RWPE1 (cell line): ENCODE measurements around the gene GRID1.

Source experiments
- CTCF ChIA-PET: fragments of 350-600 bp; sonication (Branson Sonifier 250); formaldehyde crosslinking; extraction: SDS; loops from one replicate; lab custom pipeline; 2021; lab: Yijun Ruan, JAX
- POLR2A ChIA-PET: fragments of 400-600 bp; formaldehyde crosslinking; extraction: SDS; loops from one replicate; lab custom pipeline; 2020; ENCODE audit warnings: antibody characterized with exemption; ENCODE audit not compliant: low non-redundant PET; lab: Yijun Ruan, JAX
- DNase-seq: peaks from one replicate; pipeline ENCODE4 v3.0.0; 2012; ENCODE audit warnings: low spot score
- H3K27ac ChIP-seq: fragments of 450-650 bp; 2 replicates; pipeline ENCODE4 v1.5.1; 2017
- TF ChIP-seq, protein P1 (sequence below): fragments of 450-650 bp; conservative IDR thresholded peaks from 2 replicates; pipeline ENCODE4 v1.5.1; 2017; ENCODE audit warnings: low read depth, mild to moderate bottlenecking

GRID1 gene

DNA sequence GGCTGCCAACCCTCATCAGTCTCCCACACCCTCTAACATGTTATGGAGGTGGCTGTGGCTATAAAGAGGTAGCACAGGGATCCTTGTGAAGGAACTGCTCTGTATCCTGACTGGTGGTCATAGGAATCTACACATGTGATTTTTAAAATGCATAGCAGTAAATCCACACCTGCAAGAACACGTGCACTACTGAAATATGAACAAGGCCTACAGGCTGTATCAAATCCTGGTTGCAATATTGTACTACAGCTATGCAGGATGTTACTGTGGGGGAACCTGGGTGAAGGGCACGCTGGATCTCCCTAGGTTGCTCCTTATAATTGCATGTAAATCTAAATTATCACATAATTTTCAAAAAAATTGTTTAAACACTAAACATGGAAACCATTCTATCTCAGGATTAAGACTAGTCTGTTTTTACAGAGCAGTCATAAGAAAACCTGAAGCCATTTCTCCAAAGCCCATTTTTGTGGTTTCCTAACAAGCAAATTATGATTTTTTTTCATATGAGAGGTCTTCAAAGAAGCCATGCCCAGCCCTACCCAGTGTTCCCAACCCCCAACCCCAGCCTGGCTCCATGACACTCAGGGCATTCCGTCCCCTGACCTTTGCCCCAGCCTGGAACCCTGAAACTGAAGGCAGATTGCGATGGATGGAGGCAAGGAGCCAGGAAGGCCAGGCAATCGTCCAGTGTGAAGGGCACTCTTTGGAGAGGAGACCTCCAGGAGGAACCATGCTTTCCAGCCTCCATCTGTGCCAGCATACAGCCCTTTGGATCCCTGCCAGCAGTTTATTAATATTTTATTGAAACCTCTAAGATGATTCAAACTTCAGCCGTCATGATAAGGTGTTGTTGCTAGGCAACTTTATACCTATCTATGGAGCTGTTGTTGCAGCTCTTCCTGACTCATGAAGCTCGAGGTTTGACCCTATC lies 161.0 kb downstream of the GRID1 start:
- H3K27ac ChIP-seq = no peak overlapping the region
- TF ChIP-seq, protein P1, sequence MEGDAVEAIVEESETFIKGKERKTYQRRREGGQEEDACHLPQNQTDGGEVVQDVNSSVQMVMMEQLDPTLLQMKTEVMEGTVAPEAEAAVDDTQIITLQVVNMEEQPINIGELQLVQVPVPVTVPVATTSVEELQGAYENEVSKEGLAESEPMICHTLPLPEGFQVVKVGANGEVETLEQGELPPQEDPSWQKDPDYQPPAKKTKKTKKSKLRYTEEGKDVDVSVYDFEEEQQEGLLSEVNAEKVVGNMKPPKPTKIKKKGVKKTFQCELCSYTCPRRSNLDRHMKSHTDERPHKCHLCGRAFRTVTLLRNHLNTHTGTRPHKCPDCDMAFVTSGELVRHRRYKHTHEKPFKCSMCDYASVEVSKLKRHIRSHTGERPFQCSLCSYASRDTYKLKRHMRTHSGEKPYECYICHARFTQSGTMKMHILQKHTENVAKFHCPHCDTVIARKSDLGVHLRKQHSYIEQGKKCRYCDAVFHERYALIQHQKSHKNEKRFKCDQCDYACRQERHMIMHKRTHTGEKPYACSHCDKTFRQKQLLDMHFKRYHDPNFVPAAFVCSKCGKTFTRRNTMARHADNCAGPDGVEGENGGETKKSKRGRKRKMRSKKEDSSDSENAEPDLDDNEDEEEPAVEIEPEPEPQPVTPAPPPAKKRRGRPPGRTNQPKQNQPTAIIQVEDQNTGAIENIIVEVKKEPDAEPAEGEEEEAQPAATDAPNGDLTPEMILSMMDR = no peak
- ChIA-PET CTCF (interaction anchor here (0.6 kb wide), 1 partner anchor 835 kb away, joined by 4 read pairs; no protein-coding TSS in a partner anchor), POLR2A (no interaction called here)
- DNase-seq = no peak

DNA sequence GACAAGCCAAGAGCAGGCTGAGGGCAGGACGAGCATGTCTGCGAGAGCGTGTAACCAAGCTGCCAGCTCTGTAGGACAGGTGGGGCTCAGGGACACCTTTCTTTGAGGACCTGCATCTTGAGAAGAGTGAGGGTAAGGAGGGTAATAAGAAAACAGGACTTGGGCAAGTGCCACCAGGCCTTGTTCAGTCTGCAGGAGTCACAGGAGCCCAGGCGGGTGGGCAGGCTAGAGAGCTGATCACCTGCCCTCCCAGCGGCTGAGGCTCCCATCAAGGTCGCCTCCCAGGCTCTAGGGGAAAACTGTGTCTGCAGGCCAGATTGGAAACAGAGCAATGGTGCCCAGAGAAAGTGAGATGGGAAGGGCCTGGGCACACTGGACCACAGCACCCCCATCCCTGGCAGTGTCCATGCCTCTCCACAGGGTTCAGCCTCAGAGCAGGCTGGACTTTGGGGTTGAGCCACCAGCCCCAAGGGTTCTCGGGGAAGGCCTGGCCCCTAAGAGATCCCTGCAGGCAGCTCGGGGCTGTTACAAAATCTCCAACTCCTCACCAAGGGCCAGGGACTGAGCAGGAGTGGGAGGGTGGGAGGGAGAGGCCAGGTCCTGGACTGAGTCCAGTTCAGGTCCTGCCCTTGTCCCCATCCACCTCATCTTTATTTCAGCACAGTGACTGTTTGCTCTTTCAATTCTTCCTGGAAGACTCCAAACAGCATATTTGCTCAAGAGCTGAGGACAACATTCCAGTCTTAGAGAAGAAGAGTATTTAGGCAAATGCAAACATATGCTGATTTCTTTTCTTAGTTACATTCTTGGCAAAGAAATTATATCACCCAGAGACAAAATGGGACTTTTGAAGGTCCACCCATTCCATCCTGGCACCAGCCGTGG lies 161.9 kb downstream of the GRID1 start:
- no peak for DNase-seq
- TF ChIP-seq, protein P1 = no peak
- no peak overlapping the region for H3K27ac ChIP-seq
- CTCF ChIA-PET = interaction anchor here (0.6 to 0.7 kb wide), 2 partner anchors 172 to 836 kb away, joined by 3 to 4 read pairs; no protein-coding TSS in a partner anchor
- POLR2A ChIA-PET = no interaction called here

DNA sequence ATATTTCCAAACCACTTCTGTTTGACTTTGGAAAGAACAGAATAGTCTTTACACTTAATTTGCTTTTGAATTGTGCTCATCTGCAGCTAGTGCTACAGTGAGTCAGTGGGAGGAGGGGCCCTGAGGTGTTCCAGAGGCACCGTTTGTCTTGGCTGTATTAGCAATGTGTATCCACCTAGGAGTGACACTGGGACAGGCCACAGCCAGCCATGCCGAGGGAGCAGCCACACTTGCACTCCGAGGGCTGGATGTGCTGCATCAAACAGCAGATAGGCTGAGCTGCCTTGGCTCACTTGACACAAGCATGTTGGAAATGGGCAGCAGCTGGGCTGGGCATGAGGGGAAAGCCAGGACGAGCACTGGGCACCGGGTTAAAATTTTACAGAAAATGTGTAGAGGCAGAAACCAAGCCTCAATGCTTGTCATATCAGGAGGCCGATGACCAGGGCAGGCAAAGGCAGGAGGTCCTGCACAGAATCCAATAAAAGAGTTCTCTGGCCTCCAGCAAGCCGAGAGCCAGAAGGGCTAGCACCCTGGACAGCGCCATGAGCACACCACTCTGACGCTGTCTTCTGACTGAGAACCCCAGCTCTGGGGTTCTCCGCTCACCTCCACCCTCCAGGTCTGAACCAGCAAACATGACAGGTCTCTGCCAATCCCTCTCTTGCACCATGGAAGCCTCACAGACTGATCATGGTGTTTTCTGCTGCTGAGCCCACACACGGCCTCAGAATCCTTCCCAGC lies 163.3 kb downstream of the GRID1 start:
- H3K27ac ChIP-seq = no peak overlapping the region
- peak; percentile 38 for DNase-seq
- ChIA-PET POLR2A (no interaction called here), CTCF (interaction anchor here (0.6 to 0.7 kb wide), 2 partner anchors 173 to 1838 kb away, joined by 3 read pairs; no protein-coding TSS in a partner anchor)
- TF ChIP-seq, protein P1 = no peak

DNA sequence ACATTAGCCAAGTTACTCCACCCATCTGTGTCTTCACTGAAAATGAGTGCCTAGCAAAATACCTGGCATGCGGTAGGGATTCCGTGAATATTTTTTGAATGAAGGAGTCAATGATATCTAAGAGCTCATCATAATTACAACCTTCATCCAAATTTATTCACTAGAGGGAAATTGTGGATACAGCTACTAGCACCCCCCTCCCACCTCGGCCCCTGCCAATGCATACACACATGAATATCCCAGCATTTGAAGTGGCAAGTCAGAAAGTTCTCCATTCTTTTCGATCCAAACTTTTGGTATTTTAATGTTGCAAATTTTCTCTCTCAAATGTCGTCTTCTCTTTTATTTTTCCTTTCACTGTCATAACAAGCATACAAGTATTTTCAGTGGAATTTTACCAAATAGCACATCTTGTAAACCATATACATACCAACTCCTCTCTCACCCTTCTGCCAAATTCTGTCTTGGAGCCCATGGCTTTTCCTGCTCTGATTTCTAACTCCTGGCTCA lies 164.3 kb downstream of the GRID1 start:
- ChIA-PET POLR2A (no interaction called here), CTCF (no interaction called here)
- H3K27ac ChIP-seq = no peak overlapping the region
- TF ChIP-seq, protein P1 = no peak
- DNase-seq = no peak

DNA sequence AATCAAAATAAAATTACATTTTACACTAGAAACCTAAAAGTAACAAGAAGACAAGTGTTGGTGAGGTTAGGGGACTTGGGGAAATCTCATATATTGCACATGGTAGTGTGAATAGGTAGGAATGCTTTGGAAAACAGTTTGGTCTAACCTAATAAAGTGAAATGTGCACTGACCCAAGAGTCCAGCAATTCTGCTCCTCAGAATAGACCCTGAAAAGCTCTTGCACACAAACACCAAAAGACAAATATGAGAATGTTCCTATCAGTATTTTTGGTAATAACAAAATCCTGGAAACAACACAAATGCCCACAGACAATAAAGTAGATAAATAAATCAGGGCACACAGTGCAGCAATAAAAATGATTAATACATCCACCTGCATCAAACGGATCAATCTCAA lies 165.7 kb downstream of the GRID1 start:
- POLR2A ChIA-PET = no interaction called here
- no peak overlapping the region for H3K27ac ChIP-seq
- CTCF ChIA-PET = no interaction called here
- TF ChIP-seq, protein P1 = no peak
- no peak for DNase-seq
